AG08395 (cell line): ENCODE results near the gene AKR1C2.
"Not testable (repeated sequence)": the region's sequence is repeated elsewhere in the genome, so short reads cannot be mapped to it uniquely, and the experiment has no call there.

Source experiments
- DNase-seq: peaks from one replicate; pipeline ENCODE4 v3.0.0; 2012; ENCODE audit warnings: mixed read lengths, low spot score

Gene AKR1C2

DNA sequence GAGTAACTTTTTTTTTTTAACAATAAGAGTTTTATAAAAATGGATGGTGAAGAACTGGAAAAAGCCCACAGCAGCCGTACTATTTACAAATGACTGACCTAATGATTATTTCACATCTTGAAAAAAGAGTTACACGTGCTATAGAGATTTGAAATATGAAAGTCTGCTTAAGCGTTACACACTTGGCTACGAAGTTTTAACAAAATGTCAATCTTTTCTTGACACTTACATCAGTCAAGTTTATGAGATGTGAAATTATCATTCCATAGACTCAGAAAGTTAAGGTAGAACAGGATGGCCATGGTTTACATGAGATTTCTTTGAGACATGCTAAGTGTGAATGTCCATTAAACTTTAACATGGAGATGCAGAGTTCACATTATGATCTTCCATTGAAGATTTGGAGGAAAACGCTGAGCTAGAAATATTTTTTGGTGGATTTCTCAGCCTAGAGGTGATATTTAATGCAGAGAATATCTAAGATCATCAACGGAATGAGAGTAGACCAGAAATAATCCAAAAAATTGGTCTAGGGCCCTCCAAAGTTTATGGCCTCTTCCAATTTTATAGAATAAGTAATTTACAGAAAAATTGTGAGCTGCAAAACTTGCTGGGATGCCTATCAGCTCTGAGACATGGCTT is 15.5 kb downstream of the AKR1C2 start:
- not testable (repeated sequence) for DNase-seq

DNA sequence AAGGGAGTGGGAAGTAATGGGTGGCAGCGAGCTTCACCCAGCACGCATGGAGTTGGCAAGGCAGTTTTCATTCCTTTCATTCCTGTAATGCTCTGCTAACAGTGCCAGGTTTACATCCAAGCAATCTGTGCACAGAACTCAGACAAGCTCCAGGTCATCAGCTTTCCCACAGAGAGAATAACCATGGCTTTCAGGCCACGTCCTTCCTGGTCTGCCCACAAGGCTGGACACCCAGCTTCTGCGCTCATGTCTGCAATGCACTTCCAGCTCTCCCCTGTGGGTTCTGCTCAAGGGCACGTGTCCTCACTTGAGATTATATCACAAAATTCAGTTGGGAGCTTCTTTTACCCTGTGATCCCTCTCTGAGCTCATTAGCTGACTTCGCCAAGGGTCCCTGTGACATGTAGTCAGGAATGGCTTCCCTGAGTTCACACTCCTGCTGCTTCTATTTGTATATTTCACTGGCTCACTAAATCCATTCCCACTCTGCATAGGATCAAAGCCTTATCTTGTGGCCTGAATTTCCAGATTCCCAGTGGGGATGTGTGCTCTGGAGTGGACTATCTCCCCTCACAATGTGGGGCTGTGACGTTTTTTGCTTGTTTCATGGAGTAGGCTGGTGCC is 18.6 kb downstream of the AKR1C2 start:
- peak; percentile 15 for DNase-seq

DNA sequence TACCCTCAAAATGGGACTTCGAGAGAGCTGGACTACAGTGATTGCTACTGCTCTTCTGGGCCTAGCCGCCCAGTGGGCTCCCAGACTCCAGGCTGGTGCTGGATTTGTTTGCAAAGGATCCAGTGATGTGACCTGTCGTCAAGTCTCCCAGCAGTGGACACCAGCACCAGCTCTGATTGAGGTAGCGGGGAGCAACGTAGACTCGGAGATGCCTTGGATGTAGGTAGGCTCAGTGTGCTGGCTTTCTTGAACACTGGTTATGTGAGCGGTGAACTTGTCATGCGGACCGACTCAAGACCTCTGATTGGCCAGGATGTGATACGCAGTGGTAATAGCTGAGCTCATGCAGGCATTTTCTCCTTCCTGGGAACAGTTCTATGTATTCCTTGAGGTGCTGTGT is 19.4 kb downstream of the AKR1C2 start:
- DNase-seq: no peak

DNA sequence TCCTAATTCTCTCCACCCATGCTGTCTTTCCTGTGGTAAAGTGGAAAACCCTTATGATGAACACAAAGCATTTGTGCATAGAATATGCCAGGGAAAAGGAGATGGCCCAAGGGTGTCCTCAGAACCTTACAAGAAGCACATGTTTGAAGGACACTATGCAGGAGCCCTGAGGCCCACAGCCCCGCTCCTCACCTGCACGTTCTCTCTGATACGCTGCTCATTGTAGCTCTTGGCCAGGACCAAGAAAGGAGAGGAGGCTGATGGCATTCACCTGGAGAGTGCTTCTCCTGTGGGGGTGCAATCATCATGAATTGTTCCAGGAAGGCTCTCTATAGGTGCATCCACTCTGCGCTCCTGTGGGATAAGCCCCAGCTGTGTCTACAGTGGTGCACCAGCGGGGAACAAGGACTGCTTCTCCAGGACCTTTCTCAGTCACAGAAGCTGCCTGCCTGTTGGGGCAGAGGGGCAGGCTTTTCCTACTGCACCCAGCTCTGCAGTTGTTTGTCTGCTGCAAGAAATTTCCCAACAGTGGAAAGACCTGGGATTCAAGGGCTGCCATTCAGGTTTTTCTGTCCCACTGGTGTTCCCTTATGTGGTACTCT is 19.9 kb downstream of the AKR1C2 start:
- DNase-seq: no peak

DNA sequence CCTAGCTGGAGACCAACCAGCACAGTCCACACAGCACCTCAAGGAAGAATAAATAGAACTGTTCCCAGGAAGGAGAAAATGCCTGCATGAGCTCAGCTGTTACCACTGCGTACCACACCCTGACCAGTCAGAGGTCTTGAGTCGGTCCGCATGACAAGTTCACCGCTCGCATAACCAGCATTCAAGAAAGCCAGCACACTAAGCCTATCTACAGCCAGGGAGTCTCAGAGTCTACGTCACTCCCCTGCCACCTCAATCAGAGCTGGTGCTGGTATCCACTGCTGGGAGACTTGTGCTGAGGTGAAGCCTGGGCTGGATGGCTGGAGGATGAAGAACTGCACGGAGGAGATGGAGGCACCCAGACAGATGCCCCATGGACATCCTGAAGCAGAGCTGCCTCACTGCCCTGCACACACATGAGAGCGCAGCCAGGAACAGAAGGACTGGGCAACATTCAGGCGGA is 20.9 kb downstream of the AKR1C2 start:
- no peak for DNase-seq

DNA sequence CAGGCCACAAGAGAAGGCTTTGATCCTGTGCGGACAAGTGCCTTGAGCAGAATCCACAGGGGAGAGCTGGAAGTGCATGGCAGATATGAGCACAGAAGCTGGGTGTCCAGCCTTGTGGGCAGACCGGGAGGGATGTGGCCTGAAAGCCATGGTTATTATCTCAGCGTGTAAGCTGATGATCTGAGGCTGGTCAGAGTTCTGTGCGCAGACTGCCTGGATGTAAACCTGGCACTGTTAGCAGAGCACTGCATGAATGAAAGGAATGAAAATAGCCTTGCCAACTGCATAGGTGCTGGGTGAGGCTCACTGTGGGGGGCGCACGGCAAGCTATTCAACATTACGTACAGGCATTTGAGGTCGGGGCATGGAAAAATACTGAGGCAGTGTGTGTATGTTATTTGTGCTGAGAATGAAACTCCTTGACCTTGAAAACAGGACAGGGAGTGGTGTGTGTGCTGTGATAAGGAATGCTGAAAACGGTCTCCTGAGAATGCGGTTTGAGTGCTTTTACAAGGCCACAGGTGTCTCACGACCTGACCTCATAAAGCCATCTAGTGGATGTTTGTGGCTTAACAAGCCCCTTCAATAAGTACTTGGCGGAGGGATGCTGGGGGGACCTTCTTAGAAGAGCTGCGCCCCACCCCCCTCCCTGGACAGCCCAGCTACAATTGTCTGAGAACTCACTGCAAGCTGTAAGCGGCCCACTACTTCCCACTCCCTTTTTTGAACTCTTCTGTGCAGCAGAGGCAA is 21.8 kb downstream of the AKR1C2 start:
- no peak for DNase-seq

GRCh38 chr10:4980793-4981192 is 22.9 kb downstream of the AKR1C2 start:
- no peak for DNase-seq

- DNase-seq: no peak
These were observed 24.8 kb downstream of the AKR1C2 start for GRCh38 chr10:4978870-4979269.

GRCh38 chr10:4977025-4977424 is 26.6 kb downstream of the AKR1C2 start:
- DNase-seq: no peak

- not testable (repeated sequence) for DNase-seq
These were observed 29.3 kb downstream of the AKR1C2 start for GRCh38 chr10:4974400-4974799.

DNA sequence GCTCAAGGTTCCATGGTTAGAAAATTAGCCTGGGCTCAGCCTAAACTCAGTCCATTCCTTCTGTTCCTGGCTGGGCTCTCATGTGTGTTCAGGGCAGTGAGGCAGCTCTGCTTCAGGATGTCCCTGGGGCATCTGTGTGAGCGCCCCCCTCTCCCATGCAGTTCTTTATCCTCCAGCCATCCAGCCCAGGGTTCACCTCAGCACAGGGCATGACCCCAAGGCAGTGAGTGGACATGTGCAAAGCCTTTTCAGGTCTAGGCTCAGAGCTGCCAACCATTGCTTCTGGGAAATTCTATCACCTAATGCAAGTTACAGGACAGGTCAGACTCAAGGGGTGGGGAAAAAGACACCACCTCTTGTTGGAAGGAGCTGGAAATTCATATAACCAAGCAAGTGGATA is 30.4 kb downstream of the AKR1C2 start:
- DNase-seq: not testable (repeated sequence)

DNA sequence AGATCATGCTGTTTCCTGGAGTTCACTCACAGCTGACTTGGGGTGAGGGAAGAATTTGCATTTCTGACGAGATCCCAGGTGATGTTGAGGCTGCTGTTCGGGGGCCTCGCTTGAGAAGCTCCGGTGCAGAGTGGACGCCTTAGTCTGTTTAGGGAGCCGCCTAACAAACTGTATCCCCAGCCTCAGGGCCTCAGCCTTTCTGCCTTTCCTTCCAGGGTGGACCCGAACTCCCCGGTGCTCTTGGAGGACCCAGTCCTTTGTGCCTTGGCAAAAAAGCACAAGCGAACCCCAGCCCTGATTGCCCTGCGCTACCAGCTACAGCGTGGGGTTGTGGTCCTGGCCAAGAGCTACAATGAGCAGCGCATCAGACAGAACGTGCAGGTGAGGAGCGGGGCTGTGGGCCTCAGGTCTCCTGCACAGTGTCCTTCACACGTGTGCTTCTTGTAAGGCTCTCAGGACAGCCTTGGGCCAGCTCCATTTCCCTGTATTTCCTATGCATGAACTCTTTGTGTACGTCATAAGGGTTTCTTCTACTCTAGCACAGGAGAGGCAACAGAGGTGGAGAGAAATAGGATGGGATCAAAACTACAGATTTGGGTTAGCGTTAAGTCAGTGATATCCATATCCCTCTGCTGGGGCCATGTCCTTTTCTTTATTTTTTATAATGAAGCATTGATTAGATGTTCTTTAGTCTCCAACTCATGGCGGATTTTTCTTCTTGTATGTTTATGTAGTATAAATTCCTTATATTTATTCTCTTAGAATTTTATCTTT is 31.1 kb downstream of the AKR1C2 start:
- DNase-seq: not testable (repeated sequence)

- not testable (repeated sequence) for DNase-seq
These were observed 33.3 kb downstream of the AKR1C2 start for GRCh38 chr10:4970362-4970761.

DNA sequence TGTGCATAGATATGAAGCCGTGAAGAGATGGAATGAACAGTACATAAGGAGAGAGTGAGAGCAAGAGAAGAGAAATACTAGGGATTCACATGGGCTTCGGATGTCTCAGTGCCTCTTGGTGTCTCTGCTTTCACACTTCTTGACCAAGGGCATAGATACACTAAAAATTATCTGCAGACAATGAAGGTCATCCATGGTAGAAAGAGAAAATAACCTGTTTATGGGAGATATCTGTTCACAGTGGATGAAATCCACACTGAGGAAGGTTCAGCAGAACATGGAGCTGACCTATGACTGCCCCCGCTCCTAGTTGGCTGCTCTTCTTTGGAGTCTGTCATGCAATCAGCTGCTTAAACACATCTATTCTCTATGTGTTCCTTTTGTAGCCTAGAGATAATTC is 34.4 kb downstream of the AKR1C2 start:
- not testable (repeated sequence) for DNase-seq

GRCh38 chr10:4967189-4967588 is 36.5 kb downstream of the AKR1C2 start:
- DNase-seq: not testable (repeated sequence)

DNA sequence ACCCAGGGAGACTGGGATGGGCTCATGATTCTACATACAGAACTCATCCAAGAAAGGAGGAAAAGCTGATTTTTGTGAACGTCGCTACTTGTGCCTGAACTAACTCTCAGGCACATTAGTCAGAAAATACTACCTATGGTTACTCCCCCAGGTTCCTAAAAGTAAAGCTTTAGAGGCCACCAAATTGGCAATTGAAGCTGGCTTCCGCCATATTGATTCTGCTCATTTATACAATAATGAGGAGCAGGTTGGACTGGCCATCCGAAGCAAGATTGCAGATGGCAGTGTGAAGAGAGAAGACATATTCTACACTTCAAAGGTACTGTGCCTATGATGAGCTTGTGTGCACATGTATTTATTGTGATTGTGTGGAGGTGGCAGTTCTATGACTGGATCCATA is 37.9 kb downstream of the AKR1C2 start:
- DNase-seq: not testable (repeated sequence)

GRCh38 chr10:4963815-4964154 is 39.9 kb downstream of the AKR1C2 start:
- not testable (repeated sequence) for DNase-seq

DNA sequence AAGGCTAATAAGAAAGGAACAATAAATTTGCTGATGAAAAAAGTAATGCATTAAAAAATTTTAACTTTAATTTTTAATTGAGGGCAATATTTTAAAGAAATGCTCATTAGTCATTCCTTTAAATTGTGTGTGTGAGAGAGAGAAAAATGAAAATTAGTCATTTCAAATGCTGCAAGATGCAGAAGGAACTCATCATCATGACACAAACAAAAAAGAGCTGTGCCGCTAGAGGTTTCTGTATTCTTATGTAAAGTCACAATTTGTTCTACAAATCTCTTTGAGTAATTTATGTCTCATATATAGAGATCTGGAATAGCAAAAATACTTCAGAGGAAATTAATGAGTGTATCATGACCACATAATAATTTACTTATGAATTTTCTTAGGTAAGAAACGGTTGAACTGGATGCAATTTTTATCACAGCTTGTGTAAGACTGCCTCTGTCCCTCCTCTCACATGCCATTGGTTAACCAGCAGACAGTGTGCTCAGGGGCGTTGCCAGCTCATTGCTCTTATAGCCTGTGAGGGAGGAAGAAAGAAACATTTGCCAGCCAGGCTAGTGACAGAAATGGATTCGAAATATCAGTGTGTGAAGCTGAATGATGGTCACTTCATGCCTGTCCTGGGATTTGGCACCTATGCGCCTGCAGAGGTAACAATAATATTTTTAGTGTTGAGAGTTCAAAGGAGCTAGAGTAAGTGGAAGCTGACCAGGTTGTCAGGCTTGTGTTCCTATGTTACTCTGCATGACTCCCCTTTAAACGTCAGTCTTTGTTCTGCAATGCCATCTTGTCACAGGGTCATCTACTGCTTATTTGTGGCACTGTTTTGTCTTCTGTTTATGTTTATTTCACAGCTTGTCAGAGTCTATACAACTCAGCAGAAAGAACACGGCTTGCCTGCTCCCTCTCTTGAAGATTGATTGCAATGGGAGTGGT is 40.5 kb downstream of the AKR1C2 start, which contains the start of gene AKR1C1:
Gene AKR1C1 (plus strand): TSS at position 540 of the 939 bp plus-strand sequence. CDS start 30 bp downstream, at position 570.
- not testable (repeated sequence) for DNase-seq

DNA sequence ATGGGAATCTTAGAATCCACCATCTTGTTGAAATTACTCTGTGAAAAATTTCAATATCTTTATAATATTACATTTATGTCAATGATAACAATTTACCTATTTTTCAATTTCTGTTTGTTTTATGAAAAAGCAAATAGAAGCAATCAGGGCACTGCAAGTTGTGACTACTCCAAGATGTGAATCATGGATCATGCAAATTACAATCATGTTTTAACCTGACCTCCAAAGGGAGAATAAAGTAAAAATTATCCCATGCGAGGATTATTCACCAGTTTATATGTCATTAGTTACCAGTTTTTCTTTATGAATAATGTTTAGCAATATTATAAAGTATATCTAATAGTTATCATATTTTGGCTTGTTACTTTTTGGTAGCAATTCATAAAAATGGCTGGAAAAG is 41.3 kb downstream of the AKR1C2 start:
- DNase-seq: not testable (repeated sequence)

GRCh38 chr10:4961558-4961957 is 42.1 kb downstream of the AKR1C2 start:
- not testable (repeated sequence) for DNase-seq
